Pancreas (tissue), 10 donors: Measurements from ENCODE around the gene ALPL. TPM values are rescaled to one million over a fixed set of nuclear protein-coding genes. Genes with fewer than 3 reads are reported as not detected.

Experiments used
- ATAC-seq, 4 donors: fragments of 200-7000 bp; cut with Tn5 transposase; one replicate each; pipeline versions ENCODE4 v1.8.0 to v1.9.1; 2020; ENCODE audit warnings: mild to moderate bottlenecking in 4 of 4, moderate library complexity in 4 of 4
- DNase-seq, 6 donors: peaks; one replicate each; pipeline ENCODE4 v3.0.0-alpha.2; 2020
- FAIRE-seq: peaks from 2 replicates; lab custom pipeline; 2012; peaks lifted over from hg19 to GRCh38; lab: Jason Lieb, UNC
- H3K27ac ChIP-seq, 4 donors: fragments of 200-600 bp; sonication (generic); 1 replicate in 3 of 4; 2 replicates in 1 of 4; pipeline versions ENCODE4 v1.5.0 to v1.8.0; 2020
- H3K27me3 ChIP-seq, 4 donors: fragments of 200-600 bp; one replicate each; pipeline ENCODE4 v1.8.0; 2021
- H3K36me3 ChIP-seq, 3 donors: fragments of 200-600 bp; sonication (generic) in 1 of 3; one replicate each; pipeline versions ENCODE4 v1.5.0 to v1.8.0; 2020 to 2021
- H3K4me1 ChIP-seq, 3 donors: fragments of 200-600 bp; one replicate each; pipeline ENCODE4 v1.8.0; 2021
- H3K4me3 ChIP-seq, 4 donors: fragments of 200-600 bp; sonication (generic) in 2 of 4; one replicate each; pipeline versions ENCODE4 v1.5.0 to v1.8.0; 2020 to 2021
- H3K9me3 ChIP-seq, 4 donors: fragments of 200-600 bp; one replicate each; pipeline ENCODE4 v1.8.0; 2021
- WGBS, 2 donors: extraction: QIAGEN DNeasy Blood & Tissue Kit; methylation state at CpG; one replicate each; pipeline ENCODE4 v1.1.7; 2013; 5-methylcytosine and 5-hydroxymethylcytosine counted together
- intact Hi-C, 3 donors: fragments of 100-400 bp; cut with DNase I; formaldehyde crosslinking; loops; one replicate each; pipeline versions ENCODE4 v1.11.1 to v1.14.2; 2022
- polyA plus RNA-seq, 2 donors: library from polyadenylated mRNA; stranded (reverse); fragments of 200-250 nt; gene quantifications; one replicate each; pipeline ENCODE4 v1.2.3, GENCODE V29; 2013
- total RNA-seq, 6 donors: library from RNA; stranded (reverse); fragmentation: NEBNext Ultra II Directional in 4 of 6; extraction: Animal tissue kit (Norgen Biotek cat#: 25700) in 4 of 6; gene quantifications; one replicate each; pipeline versions ENCODE4 v1.2.1 to v1.2.4, GENCODE V29; 2021 to 2023
- TF ChIP-seq, protein P1 (sequence below), 4 donors: fragments of 200-600 bp; sonication (generic) in 3 of 4; IDR thresholded peaks; one replicate each; pipeline versions ENCODE4 v1.5.0 to v1.8.0; 2021; ENCODE audit warnings: antibody characterized with exemption in 4 of 4
- donor health status: healthy with polysubstance abuse.
- donor health status: DM: no; HTN: no; CAD: no; lungs with moderate emphysema.
- donor health status: DM: no; HTN: no; CAD: no.
- donor health status: control.
- donor health status: control.
- donor health status: Bipolar disorder and iron deficiency.
- donor health status: DM: yes; HTN: yes; CAD: no.
- donor health status: DM: no; HTN: no; CAD: no.
- donor health status: DM: no; HTN: no; CAD: no.
- donor health status: DM: yes; HTN: yes; CAD: no.

ALPL gene
- total and polyA plus RNA-seq, 8 donors, result 0.63 to 6.7 (median 3.0) TPM

DNA sequence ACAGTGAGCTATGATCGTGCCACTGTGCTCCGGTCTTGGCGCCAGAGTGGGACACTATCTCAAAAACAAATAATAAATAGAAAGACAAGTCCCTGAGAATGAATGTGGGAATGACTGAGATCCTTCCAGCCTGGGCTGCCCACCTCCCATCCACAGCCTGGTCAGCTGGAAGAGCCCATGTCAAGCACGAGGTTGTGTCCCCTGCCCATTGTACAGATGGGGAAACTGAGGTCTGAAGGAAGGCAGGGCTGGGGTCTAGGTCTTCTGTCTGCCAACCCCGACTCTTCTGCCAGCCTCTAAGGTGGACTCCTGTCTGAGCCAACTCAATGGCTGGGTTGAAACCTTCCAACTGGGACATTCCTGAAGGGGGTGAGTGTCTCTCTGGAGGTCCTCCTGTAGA is 80.4 kb downstream of the ALPL start:
- intact Hi-C loops, result no loop called here
- no peaks in the 10 kb centered on the region for H3K27me3 ChIP-seq
- WGBS, 2 donors, result 66 to 71% methylated on average over 5 of the region's 5 CpGs
- no peak for DNase-seq
- no peak for ATAC-seq
- H3K4me1 ChIP-seq, result peaks cover 0 to 4% (median 0%) of the 10 kb centered on the region in 3 donors
- H3K9me3 ChIP-seq, result no peaks in the 10 kb centered on the region
- TF ChIP-seq, protein P1, sequence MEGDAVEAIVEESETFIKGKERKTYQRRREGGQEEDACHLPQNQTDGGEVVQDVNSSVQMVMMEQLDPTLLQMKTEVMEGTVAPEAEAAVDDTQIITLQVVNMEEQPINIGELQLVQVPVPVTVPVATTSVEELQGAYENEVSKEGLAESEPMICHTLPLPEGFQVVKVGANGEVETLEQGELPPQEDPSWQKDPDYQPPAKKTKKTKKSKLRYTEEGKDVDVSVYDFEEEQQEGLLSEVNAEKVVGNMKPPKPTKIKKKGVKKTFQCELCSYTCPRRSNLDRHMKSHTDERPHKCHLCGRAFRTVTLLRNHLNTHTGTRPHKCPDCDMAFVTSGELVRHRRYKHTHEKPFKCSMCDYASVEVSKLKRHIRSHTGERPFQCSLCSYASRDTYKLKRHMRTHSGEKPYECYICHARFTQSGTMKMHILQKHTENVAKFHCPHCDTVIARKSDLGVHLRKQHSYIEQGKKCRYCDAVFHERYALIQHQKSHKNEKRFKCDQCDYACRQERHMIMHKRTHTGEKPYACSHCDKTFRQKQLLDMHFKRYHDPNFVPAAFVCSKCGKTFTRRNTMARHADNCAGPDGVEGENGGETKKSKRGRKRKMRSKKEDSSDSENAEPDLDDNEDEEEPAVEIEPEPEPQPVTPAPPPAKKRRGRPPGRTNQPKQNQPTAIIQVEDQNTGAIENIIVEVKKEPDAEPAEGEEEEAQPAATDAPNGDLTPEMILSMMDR (IDR thresholded peaks at IDR 0.05), result no peak
- H3K36me3 ChIP-seq, result no peaks in the 10 kb centered on the region
- no peak for FAIRE-seq
- no peak overlapping the region for H3K4me3 ChIP-seq
- no peak overlapping the region for H3K27ac ChIP-seq

DNA sequence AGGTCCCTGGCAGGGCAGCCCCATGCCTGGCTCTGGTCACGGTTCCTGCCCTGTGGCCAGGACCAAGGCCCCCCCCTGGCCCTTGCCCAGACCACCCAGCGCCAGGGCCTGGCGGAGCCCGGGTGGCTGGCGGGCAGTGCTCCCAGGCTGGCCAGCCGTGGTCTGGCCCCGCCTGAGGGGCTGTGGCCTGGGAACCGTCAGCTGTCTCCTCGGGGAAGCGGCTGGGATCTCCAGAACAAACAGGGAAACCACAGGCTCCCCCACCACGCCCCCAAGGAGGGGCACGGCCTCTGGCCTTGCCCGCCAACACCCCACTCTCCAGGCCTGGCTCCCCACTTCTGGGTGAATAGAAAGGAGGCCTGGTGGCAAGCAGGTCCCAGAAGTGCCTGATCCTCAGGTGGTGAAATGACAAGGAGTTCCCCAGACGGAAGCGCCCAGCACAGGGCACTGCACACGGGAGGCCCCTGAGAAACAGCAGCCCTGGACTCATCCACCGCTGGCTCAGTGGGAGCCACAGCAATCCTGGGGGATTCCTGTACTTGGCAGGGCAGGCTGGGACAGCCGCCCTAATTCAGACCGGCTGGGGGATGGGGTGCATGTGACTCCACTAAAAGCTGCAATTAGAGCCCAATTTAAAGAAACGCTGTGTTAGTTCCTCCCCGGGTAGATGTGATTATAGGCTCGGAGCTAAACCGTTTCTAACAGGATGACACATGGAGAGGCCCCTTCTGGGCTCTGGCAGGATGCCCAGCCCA is 81.1 kb downstream of the ALPL start:
- intact Hi-C loops, result no loop called here

DNA sequence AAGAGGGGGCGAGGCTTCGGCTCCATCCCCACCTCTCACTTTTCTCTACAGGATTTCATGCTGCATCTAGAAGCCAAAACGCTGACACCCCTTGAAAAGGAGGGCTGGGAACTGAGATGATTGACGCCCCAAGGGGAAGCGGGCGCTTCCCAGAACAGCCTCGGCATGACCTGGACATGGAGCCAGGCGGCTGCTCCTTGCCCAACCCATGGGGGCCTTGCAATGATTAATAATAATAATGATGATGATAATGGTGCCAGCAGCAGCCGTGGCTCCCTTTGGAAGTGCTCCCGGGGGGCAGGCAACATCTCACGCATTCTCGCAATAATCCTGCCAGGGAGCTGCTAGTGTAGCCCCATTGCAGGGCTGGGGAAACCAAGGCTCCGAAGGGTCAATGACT is 81.7 kb downstream of the ALPL start:
- Histone ChIP-seq H3K4me3 (no peak overlapping the region), H3K36me3 (no peaks in the 10 kb centered on the region), H3K27me3 (no peaks in the 10 kb centered on the region), H3K9me3 (no peaks in the 10 kb centered on the region), H3K27ac (no peak overlapping the region), H3K4me1 (peaks cover 0 to 4% (median 0%) of the 10 kb centered on the region in 3 donors)
- WGBS, 2 donors, result 40 to 49% methylated on average over 13 of the region's 13 CpGs
- no peak for FAIRE-seq
- ATAC-seq, result no peak
- no peak for DNase-seq
- intact Hi-C loops, result no loop called here
- TF ChIP-seq, protein P1 (IDR thresholded peaks at IDR 0.05), result no peak

More for the DNA sequence above, 81.1 kb downstream of the ALPL start:
- ATAC-seq, result peak in 3 of 4 donors; percentile 6 to 11 (median 9)
- 27 to 30% methylated on average over 23 of the region's 23 CpGs for WGBS, 2 donors
- TF ChIP-seq, protein P1 (IDR thresholded peaks at IDR 0.05), result no peak
- DNase-seq, result peak in 2 of 6 donors; percentile 46 to 64
- H3K4me3 ChIP-seq, result no peak overlapping the region
- no peak overlapping the region for H3K27ac ChIP-seq
- peaks cover 0 to 4% (median 0%) of the 10 kb centered on the region in 3 donors for H3K4me1 ChIP-seq
- no peaks in the 10 kb centered on the region for H3K27me3 ChIP-seq
- FAIRE-seq, result no peak
- no peaks in the 10 kb centered on the region for H3K9me3 ChIP-seq
- no peaks in the 10 kb centered on the region for H3K36me3 ChIP-seq

DNA sequence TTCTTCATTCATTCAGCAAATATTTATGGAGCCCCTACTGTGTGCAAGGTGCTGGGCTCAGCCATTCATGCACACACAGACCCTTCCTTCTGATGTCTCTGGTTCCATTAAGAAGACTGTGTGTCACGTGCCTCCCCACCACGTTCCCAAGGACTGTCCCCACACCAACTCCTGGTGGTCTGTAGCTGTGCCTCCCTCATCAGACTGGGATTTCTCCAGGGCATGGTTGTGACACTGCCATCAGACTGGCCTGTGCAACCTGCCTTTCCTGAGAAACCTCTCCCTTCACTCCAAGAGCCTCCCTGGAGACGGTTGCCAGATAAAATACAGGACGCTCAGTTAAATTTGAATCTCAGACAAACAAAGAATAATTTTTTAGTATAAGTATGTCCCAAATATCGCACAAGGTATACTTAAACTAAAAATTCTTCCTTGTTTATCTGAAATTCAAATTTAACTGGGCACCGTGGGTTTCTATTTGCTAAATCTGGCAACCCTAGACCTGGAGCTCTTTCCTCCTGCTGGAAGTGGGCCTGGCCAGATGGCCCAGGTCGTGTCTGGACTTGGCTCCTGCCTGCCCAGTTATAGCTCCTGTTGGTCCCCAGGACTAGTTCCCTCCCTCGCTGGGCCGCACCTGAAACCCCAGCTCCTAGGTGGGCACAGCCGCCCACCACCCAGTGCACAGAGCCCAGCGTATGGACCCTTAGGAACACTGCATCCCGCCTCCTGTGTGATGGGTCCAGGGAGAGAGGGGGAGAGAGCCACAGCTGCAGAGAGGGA is 83.1 kb downstream of the ALPL start:
- Histone ChIP-seq H3K36me3 (peaks cover 0 to 12% (median 8%) of the 10 kb centered on the region in 3 donors), H3K27me3 (no peaks in the 10 kb centered on the region), H3K4me3 (no peak overlapping the region), H3K27ac (no peak overlapping the region), H3K9me3 (no peaks in the 10 kb centered on the region), H3K4me1 (peaks cover 0 to 4% (median 0%) of the 10 kb centered on the region in 3 donors)
- peak in 1 of 6 donors; percentile 59 for DNase-seq
- ATAC-seq, result peak in 1 of 4 donors; percentile 17
- WGBS, 2 donors, result 59 to 67% methylated on average over 12 of the region's 12 CpGs
- intact Hi-C loops, result no loop called here
- no peak for FAIRE-seq
- TF ChIP-seq, protein P1 (IDR thresholded peaks at IDR 0.05), result no peak
